GM10266 (cell line): ENCODE measurements around the gene HTRA1.

ENCODE experiments used
- DNase-seq: peaks from one replicate; pipeline ENCODE4 v3.0.0; 2012; ENCODE audit errors: extremely low spot score
- TF ChIP-seq, protein P1 (sequence below): IDR thresholded peaks from 2 replicates; pipeline ENCODE4 v1.5.1; 2012; ENCODE audit warnings: mild to moderate bottlenecking, low read depth; ENCODE audit not compliant: control insufficient read depth, insufficient read depth; ENCODE audit errors: missing control alignments

HTRA1 gene

DNA sequence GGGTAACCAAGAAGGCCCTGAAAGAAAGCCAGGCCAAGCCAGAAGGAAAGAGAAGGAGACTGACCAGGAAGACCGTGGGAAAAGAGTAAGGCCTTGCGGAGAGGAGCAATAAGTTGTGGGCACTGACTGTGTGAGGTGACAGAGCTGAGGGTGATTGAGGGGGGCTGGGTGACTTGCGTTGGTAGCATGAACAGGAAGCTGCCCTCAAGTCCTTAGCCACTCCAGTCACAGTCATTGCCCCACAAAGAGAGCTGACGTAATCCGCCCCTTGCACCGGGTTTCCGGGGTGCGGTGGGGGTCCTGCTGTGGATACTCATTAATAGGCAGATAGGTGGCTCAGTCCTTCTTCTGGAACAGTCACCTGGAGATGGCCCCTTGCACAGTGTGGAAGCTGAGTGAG is 83.1 kb downstream of the HTRA1 start:
- DNase-seq = no peak
- TF ChIP-seq, protein P1, sequence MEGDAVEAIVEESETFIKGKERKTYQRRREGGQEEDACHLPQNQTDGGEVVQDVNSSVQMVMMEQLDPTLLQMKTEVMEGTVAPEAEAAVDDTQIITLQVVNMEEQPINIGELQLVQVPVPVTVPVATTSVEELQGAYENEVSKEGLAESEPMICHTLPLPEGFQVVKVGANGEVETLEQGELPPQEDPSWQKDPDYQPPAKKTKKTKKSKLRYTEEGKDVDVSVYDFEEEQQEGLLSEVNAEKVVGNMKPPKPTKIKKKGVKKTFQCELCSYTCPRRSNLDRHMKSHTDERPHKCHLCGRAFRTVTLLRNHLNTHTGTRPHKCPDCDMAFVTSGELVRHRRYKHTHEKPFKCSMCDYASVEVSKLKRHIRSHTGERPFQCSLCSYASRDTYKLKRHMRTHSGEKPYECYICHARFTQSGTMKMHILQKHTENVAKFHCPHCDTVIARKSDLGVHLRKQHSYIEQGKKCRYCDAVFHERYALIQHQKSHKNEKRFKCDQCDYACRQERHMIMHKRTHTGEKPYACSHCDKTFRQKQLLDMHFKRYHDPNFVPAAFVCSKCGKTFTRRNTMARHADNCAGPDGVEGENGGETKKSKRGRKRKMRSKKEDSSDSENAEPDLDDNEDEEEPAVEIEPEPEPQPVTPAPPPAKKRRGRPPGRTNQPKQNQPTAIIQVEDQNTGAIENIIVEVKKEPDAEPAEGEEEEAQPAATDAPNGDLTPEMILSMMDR = no peak

DNA sequence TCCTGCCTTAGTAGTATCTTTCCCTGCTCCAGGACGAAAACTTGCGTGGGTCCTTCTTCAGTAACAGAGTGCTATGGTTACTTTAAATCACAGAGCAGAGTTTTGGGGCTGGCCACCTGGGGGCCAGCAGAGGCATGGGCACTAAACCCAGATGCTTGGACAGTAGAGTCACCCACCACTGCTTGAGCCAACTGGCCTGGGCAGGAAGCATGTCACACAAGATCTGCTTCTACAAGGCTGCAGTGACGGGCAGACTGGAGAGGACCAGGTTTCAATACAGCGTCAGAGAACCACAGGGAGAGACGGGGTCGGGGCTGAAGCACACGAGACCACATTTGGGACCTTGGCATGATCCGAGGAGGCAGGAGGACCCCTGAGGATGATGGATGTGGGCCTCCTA is 84.9 kb downstream of the HTRA1 start:
- TF ChIP-seq, protein P1 = no peak
- no peak for DNase-seq

DNA sequence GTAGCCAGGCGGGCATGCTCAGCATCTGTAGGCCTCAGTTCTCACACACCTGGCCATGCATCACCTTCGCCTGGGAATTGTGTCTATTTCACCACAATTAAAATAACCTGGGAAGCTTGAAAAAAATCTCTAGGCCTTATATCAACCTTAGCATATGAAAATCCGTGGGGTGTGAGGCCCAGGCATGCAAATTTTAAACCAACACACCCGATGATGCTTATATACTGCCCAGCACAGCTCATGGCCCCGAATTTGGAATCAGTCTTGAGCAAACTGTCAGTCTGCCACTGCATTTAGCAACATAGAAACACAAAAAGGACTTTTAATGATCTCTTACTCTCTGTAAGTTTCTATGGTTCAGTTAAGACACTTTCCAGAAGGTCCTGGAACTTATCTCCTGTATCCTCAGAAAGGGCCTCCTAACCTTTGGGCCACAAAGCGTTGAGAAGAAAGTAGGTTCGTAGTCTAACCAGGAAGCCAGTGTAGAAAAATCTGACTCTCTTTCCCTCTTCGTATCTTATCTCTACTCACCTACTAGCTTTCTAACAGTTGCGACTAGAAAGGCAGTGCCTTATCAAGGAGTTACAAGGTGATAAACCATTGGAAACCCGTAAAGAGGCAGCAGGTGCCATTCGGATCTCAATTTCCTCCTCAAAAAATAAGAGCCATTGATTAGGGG is 87.2 kb downstream of the HTRA1 start:
- DNase-seq = no peak
- TF ChIP-seq, protein P1 = no peak

DNA sequence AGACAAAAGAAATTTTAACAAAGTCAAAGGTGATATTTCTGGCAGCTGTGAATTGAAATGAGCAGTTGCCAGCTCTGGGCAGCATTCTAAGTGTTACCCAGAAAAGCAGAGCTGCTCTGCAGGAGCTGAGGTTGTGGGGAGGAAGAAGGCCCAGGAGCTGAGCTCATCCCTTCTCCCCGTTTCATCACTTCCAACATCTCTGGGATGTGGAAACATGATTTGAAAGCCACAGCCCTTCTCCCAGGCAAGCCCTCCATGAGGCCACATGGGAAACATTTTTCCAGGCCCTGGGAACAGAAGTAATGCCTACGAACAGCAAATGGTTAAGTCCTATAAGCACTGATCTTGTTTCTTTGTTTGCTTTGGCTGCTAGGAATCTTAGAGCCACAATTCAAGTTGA is 88.3 kb downstream of the HTRA1 start:
- TF ChIP-seq, protein P1 = no peak
- DNase-seq = no peak

DNA sequence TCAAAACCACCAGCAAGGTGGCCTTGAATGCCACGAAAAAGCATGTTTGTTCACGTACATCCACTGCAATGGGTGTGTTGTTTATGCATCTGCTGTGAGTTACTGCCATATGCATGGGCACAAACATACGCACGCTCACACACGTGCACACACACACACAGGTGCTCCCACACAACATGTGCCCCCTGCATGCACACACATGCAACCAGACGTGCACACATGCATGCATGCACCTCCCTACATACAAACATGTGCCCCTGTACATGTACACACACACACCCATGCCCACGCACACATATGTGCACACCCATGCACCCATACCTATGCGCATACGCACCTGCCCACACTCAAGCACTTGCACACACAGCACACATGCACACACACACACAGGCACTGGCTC is 89.1 kb downstream of the HTRA1 start:
- no peak for DNase-seq
- TF ChIP-seq, protein P1 = no peak

DNA sequence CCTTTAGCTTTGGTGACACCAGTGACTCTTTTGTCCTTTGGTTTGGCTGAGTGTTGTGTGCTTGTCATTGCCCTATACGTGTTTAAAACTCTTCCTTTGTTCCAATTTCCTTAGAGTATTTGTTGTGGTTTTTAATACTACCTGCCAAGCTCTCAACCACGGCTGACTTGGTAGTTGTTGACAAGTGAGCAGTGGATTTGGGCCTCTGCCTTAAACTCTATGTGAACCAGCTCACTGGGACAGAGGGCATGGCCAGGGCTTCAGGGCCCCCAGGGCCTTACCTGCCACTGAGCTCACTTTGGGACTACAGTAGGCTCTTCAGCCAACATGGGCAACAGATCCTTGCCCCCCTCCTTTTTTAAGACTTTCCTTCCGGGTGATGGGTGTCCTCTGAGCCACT is 89.6 kb downstream of the HTRA1 start:
- TF ChIP-seq, protein P1 = no peak
- DNase-seq = no peak

DNA sequence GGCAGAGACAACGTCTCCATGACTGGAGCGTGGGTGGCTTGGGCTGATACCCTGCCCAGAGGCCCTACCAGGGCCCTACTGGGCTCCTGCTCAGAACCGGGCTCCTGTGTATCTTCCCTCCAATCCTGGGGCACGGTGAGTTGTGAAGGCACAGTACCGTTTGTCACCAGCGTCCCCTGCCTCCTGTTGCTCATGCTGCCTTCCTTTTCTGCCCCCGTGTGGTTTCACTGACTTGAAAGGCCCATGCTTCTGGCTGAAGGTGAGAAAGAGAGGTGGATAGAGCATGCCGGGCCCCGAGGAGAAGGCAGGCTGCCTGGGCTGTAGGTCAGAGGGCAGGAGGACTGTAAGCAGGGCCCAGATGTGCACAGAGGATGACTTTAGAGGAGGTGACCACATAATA is 90.1 kb downstream of the HTRA1 start:
- DNase-seq = no peak
- TF ChIP-seq, protein P1 = no peak
